ENCODE data around the gene SLC12A7. TPM values are rescaled to one million over a fixed set of nuclear protein-coding genes. Genes with fewer than 3 reads are reported as not detected.
A peak's percentile ranks its signal among the peaks of the same experiment; 100 is the strongest.
"Not testable (repeated sequence)": the region's sequence is repeated elsewhere in the genome, so short reads cannot be mapped to it uniquely, and the experiment has no call there.

The SLC12A7 gene
- total and polyA plus RNA-seq, 7 donors, result 2.3 to 22.0 (median 4.5) TPM

- H3K27ac ChIP-seq, result no peak overlapping the region
- no peak for TF ChIP-seq CTCF (IDR thresholded peaks at IDR 0.05)
- no peaks in the 10 kb centered on the region for H3K36me3 ChIP-seq (ENCODE audit: insufficient read depth in 1 of 2, low read depth in 1 of 2)
- H3K4me3 ChIP-seq, result no peak overlapping the region
- intact Hi-C loops (cut with DNase I), result no loop called here
- WGBS, 3 donors, result 66 to 79% (median 70%) methylated on average over 20 of the region's 20 CpGs
- no peaks in the 10 kb centered on the region for H3K9me3 ChIP-seq
- DNase-seq (peak in 1 of 2 donors; percentile 7), ATAC-seq (no peak)
- peaks cover 0 to 42% (median 25%) of the 10 kb centered on the region in 3 donors for H3K27me3 ChIP-seq (ENCODE audit: insufficient read depth in 3 of 3, low read length in 2 of 3)
- H3K4me1 ChIP-seq, result no peaks in the 10 kb centered on the region
Measured at GRCh38 chr5:1158647-1159340, 46.9 kb upstream of the SLC12A7 start.

- H3K36me3 ChIP-seq (ENCODE audit: insufficient read depth in 1 of 2, low read depth in 1 of 2); DNase-seq; ATAC-seq; H3K9me3 ChIP-seq; intact Hi-C loops (cut with DNase I); H3K27ac ChIP-seq; H3K4me1 ChIP-seq; H3K4me3 ChIP-seq: not testable (repeated sequence)
- peaks cover 0 to 47% (median 27%) of the 10 kb centered on the region in 3 donors for H3K27me3 ChIP-seq (ENCODE audit: insufficient read depth in 3 of 3, low read length in 2 of 3)
- 72 to 76% (median 75%) methylated on average over 2 of the region's 2 CpGs for WGBS, 3 donors
Measured at GRCh38 chr5:1157461-1157986, 45.7 kb upstream of the SLC12A7 start.

- intact Hi-C loops (cut with DNase I), result no loop called here
- Histone ChIP-seq H3K27me3 (ENCODE audit: insufficient read depth in 3 of 3, low read length in 2 of 3) (peaks cover 0 to 51% (median 30%) of the 10 kb centered on the region in 3 donors), H3K27ac (no peak overlapping the region), H3K4me1 (no peaks in the 10 kb centered on the region), H3K4me3 (no peak overlapping the region), H3K9me3 (no peaks in the 10 kb centered on the region), H3K36me3 (ENCODE audit: insufficient read depth in 1 of 2, low read depth in 1 of 2) (no peaks in the 10 kb centered on the region)
- 89 to 96% (median 92%) methylated on average over 11 of the region's 11 CpGs for WGBS, 3 donors
- TF ChIP-seq CTCF (IDR thresholded peaks at IDR 0.05), result no peak
- peak in 1 of 2 donors; percentile 3 for DNase-seq
- no peak for ATAC-seq
Measured at GRCh38 chr5:1156754-1157460, 45.0 kb upstream of the SLC12A7 start.

- Histone ChIP-seq H3K9me3 (no peaks in the 10 kb centered on the region), H3K27ac (no peak overlapping the region), H3K4me1 (no peaks in the 10 kb centered on the region), H3K27me3 (ENCODE audit: insufficient read depth in 3 of 3, low read length in 2 of 3) (peaks cover 0 to 52% (median 29%) of the 10 kb centered on the region in 3 donors), H3K36me3 (ENCODE audit: insufficient read depth in 1 of 2, low read depth in 1 of 2) (no peaks in the 10 kb centered on the region), H3K4me3 (peak overlapping the region; percentile 32)
- DNase-seq, result no peak
- WGBS, 3 donors, result 19 to 30% (median 23%) methylated on average over 17 to 51 of the region's 51 CpGs
- TF ChIP-seq CTCF (IDR thresholded peaks at IDR 0.05), result no peak
- intact Hi-C loops (cut with DNase I), result no loop called here
- no peak for ATAC-seq
Measured at GRCh38 chr5:1156033-1156753, 44.3 kb upstream of the SLC12A7 start.
